H54 (cell line): ENCODE measurements around the gene MGAM2.

ENCODE experiments used
- DNase-seq: peaks from one replicate; pipeline ENCODE4 v3.0.0; 2011; ENCODE audit warnings: low spot score, mixed read lengths; ENCODE audit not compliant: insufficient read length
- FAIRE-seq: peaks from 3 replicates; lab custom pipeline; 2011; peaks lifted over from hg19 to GRCh38; lab: Jason Lieb, UNC
- POLR2A ChIP-seq: IDR thresholded peaks from 2 replicates; pipeline ENCODE4 v1.6.1; 2011; ENCODE audit warnings: low read depth, mild to moderate bottlenecking, low read length

The MGAM2 gene

DNA sequence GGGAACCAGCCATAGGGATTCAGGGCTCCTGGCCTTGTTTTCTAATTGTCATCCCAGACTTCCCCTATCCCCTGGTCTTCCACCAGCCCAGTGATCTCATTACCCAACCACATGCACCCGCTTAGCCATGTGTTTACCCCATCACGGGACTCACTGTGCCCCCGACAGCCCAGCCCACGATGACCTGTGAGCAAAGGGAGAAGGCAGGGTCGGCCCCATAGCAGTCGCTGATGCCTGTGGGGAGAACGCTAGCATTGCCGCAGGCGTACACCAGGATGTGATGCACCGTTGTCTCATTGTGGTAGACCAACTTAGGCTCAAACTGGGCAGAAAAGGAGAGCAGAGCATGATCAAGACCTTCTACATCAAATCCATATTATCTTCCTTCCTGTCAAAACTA lies 132.3 kb downstream of the MGAM2 start:
- FAIRE-seq (no peak), DNase-seq (no peak)
- TF ChIP-seq POLR2A, result no peak

DNA sequence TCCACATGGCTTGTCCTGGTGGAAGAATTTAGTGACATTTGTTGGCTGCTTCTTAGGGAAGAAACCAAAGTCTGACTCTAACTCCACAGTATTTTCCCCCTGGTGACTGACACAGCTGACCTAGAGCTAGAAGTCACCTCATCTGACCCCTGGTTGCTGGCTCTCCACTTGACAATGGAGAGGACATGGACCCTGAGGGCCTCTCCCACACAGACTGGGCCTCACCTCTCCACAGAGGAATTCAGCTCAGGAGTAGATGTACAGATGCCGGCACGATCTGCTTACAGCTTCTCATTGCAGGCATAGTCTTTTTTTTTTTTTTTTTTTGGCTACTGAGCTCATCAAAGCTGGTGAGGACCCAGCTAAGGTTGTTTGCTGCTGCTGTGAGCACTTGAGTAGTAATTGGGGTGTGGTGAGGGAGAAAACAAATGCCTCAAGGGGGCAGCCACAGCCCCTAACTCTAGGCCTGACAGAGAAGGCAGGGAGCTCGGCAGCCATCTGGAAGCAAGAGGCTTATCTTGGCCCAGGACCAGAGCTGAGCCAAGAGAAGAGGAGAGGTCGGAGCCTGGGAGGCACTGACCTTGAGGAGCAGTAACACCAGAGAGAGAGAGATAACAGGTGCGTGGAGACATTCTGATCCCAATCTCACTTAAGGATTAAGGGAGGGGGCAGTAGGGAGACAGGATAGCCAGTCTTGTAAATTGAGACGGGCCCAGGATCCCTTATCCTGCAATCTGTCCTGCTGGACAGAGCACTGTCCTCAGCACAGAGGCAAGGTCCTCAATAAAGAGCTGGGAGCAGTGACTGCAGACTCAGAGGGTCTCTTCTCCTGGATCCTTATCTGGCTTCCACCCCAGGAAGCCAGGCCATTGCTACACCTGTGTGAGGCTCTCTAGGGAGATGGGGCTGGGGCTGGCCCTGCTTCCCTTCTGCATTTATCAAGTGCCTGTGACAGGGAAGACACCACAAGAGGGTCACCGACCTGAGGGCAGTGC lies 136.9 kb downstream of the MGAM2 start:
- DNase-seq (no peak), FAIRE-seq (no peak)
- TF ChIP-seq POLR2A, result no peak

DNA sequence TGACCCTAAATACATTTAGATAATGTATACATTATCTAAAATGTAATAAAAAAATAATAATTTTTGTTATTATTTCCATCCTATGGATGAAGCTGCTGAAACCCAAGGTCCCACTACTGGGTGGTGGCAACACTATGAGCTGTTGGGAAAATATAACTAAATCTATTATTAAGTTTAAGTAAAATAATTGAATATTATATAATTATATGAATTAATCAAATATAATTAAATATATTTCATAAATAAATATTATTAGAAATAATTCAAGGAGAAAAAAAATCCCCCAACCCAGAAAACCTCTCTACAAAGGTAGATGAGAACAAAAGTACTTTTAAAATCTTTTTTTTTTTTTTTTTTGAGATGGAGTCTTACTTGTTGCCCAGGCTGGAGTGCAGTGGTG lies 138.4 kb downstream of the MGAM2 start:
- no peak for TF ChIP-seq POLR2A
- no peak for FAIRE-seq
- DNase-seq, result no peak

DNA sequence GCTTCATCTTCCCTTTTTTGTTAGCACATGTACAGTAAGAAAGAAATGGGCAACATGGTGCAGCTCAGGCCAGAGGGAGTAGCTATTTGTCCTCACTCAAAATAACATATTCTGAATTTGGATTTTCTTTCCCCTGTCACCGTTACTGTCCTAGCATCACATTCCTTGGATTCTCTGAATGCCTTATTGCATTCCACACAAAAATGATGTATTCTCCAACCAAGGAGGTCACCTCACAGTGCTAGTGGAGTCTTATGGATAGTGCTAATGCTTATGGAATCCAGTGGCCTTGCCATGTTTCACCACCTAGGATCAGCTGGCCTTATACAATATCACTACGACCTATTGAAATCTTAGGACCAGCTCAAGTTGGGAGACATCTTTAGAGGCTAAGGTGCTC lies 139.2 kb downstream of the MGAM2 start:
- TF ChIP-seq POLR2A, result no peak
- no peak for FAIRE-seq
- peak; percentile 11 for DNase-seq

DNA sequence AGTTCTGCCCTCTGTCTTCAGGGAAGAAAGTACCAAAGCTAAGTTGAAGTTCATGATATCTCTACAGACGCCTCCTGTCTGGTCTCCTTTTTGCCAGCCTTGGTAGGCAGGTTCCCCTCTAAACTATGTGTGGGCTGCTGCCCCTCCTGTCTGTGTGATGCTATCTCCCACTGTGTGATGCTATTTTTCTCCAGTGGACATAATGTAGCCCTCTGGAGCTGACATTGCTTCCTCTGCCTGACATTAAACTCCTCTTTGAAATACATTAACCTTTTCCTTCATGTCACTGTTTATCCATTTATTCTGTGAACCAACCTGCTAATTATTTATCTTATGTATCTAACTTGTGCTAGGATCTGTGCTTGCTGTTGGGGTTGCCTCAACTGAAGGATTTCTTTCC lies 146.4 kb downstream of the MGAM2 start, which contains the start of gene PRSS58:
Gene PRSS58 (minus strand): TSS at position 101 of the 400 bp plus-strand sequence. CDS start 351 bp downstream, outside the sequence.
- DNase-seq, result no peak
- no peak for FAIRE-seq
- no peak for TF ChIP-seq POLR2A

DNA sequence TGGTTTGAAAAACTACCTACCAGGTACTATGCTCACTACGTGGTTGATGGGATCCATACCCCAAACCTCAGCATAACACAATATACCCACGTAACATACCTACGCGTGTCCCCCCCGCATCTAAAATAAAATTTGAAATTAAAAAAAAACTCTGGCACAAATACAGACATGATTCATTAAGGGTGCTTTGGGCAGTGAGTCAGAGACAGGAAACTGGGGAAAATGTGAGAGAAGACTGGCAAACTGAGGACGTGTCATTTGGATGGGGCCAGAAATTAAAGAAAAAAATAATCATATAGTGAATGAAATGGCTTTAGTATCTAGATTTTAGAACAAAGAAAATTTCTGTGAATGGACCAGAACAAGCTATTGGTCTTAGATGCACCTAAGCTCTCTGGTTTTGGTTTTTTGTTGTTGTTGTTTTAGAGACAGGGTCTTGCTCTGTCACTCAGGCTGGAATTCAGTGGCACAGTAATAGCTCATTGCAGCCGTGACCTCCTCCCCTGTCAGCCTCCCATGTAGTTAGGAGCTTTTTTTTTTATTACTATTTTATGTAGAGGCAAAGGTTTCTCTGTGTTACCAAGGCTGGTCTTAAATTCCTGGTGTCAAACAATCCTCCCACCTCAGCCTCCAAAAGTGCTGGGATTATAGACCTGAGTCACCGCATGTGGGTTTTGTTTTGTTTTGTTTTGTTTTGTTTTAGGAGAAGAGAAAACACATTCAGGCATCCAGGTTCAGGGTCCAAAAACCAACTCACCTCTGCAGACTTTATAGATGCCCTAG lies 152.3 kb downstream of the MGAM2 start:
- no peak for TF ChIP-seq POLR2A
- DNase-seq, result no peak
- no peak for FAIRE-seq
